HL-60 (cell line): Measurements from ENCODE around the gene OR6C76.
"Not testable (repeated sequence)": the region's sequence is repeated elsewhere in the genome, so short reads cannot be mapped to it uniquely, and the experiment has no call there.

Experiments
- DNase-seq, 2 experiments: peaks; one replicate each; pipeline ENCODE4 v3.0.0-alpha.2; 2010 to 2020; ENCODE audit warnings: low read depth in 1 of 2, low spot score in 1 of 2
- H3K27ac ChIP-seq: fragments of 250-450 bp; sonication (Bioruptor Pico); replicated peaks from 2 replicates; pipeline ENCODE4 v1.5.1; 2020; ENCODE audit warnings: mild to moderate bottlenecking, moderate library complexity
- H3K27me3 ChIP-seq: fragments of 250-450 bp; sonication (Bioruptor Pico); 2 replicates; pipeline ENCODE4 v1.5.1; 2021; ENCODE audit warnings: mild to moderate bottlenecking, moderate library complexity; ENCODE audit not compliant: insufficient read depth, poor library complexity, severe bottlenecking
- H3K4me3 ChIP-seq: replicated peaks from 2 replicates; pipeline ENCODE4 v1.5.1; 2011; ENCODE audit warnings: mild to moderate bottlenecking, control low read depth, low read length; ENCODE audit not compliant: insufficient read depth
- CTCF ChIP-seq: IDR thresholded peaks from one replicate; pipeline ENCODE4 v1.5.1; 2011; ENCODE audit warnings: low read length, control low read depth, inconsistent platforms; ENCODE audit not compliant: insufficient read depth
- GABPA ChIP-seq: IDR thresholded peaks from 2 replicates; pipeline ENCODE4 v1.6.1; 2012; ENCODE audit warnings: low read depth
- POLR2AphosphoS5 ChIP-seq: IDR thresholded peaks from 2 replicates; pipeline ENCODE4 v1.6.1; 2012; ENCODE audit warnings: low read depth
- REST ChIP-seq: IDR thresholded peaks from 2 replicates; pipeline ENCODE4 v1.6.1; 2012; ENCODE audit warnings: low read depth; ENCODE audit not compliant: insufficient replicate concordance
- SPI1 ChIP-seq: IDR thresholded peaks from 2 replicates; pipeline ENCODE4 v1.6.1; 2012; ENCODE audit warnings: low read depth, mild to moderate bottlenecking, borderline replicate concordance

OR6C76 gene

GRCh38 chr12:55428331-55429243, 2.5 kb downstream of the OR6C76 start:
- H3K27me3 ChIP-seq, result no peaks in the 10 kb centered on the region
- H3K4me3 ChIP-seq, result no peak overlapping the region
- TF ChIP-seq GABPA (no peak), SPI1 (peak; percentile 39)
- DNase-seq, result no peak
- no peak overlapping the region for H3K27ac ChIP-seq

GRCh38 chr12:55441233-55441632, 15.2 kb downstream of the OR6C76 start:
- not testable (repeated sequence) for H3K4me3 ChIP-seq, H3K27me3 ChIP-seq, H3K27ac ChIP-seq, DNase-seq

GRCh38 chr12:55443776-55444175, 17.7 kb downstream of the OR6C76 start, which contains the start of gene OR6C2:
TSS of gene OR6C2 (plus strand) at chr12:55444076. CDS start at chr12:55452214, 8,138 bp downstream.
- H3K27ac ChIP-seq, result no peak within 1 kb of the TSS
- no peak for DNase-seq
- no peaks in the 10 kb centered on the region for H3K27me3 ChIP-seq
- no peak within 1 kb of the TSS for H3K4me3 ChIP-seq
- no peak for TF ChIP-seq GABPA
- TF ChIP-seq REST, result no peak
- TF ChIP-seq SPI1, result no peak
- TF ChIP-seq CTCF, result no peak
- TF ChIP-seq POLR2AphosphoS5, result no peak

- DNase-seq, result no peak
- no peaks in the 10 kb centered on the region for H3K27me3 ChIP-seq
- no peak overlapping the region for H3K27ac ChIP-seq
- no peak overlapping the region for H3K4me3 ChIP-seq
- TF ChIP-seq SPI1 (no peak), POLR2AphosphoS5 (no peak), CTCF (no peak), REST (no peak), GABPA (no peak)
These were observed 19.3 kb downstream of the OR6C76 start for GRCh38 chr12:55445357-55445756.
